Endometrial microvascular endothelial cells (primary cell): ENCODE measurements around the gene CADPS. TPM values are rescaled to one million over a fixed set of nuclear protein-coding genes. Genes with fewer than 3 reads are reported as not detected.

Source experiments
- in situ Hi-C: cut with HindIII; loops from 2 replicates; pipeline ENCODE4 v1.10.0; 2017; ENCODE audit warnings: low sequenced_read_pairs, low pct_unique_long_range_greater_than_20kb; ENCODE audit errors: inconsistent ontology term
- total RNA-seq: library from RNA; depleted of rRNA; stranded (reverse); fragments of >200 nt; gene quantifications from one replicate; pipeline ENCODE4 v1.2.3, GENCODE V29; 2015; ENCODE audit errors: inconsistent ontology term

Gene CADPS
- total RNA-seq, 1 donor from 2014 or later, result not detected

GRCh38 chr3:62557450-62557849 is 317.8 kb downstream of the CADPS start:
- in situ Hi-C loops, result no loop called here

GRCh38 chr3:62556121-62556815 is 318.9 kb downstream of the CADPS start:
- in situ Hi-C loops, result no loop called here

GRCh38 chr3:62554264-62554799 is 320.9 kb downstream of the CADPS start:
- in situ Hi-C loops, result no loop called here

- in situ Hi-C loops, result no loop called here
Observed at GRCh38 chr3:62553811-62554210, 321.4 kb downstream of the CADPS start.

GRCh38 chr3:62551556-62551955 is 323.7 kb downstream of the CADPS start:
- in situ Hi-C loops, result no loop called here

- in situ Hi-C loops, result no loop called here
Observed at GRCh38 chr3:62550439-62550838, 324.8 kb downstream of the CADPS start.

GRCh38 chr3:62548528-62549205 is 326.5 kb downstream of the CADPS start:
- in situ Hi-C loops, result no loop called here

- in situ Hi-C loops, result no loop called here
Observed at GRCh38 chr3:62546266-62546665, 328.9 kb downstream of the CADPS start.

GRCh38 chr3:62542185-62542584 is 333.0 kb downstream of the CADPS start:
- in situ Hi-C loops, result no loop called here

- in situ Hi-C loops, result no loop called here
Observed at GRCh38 chr3:62539762-62540161, 335.5 kb downstream of the CADPS start.

- in situ Hi-C loops, result no loop called here
Observed at GRCh38 chr3:62538691-62539356, 336.4 kb downstream of the CADPS start.

GRCh38 chr3:62534326-62534725 is 340.9 kb downstream of the CADPS start:
- in situ Hi-C loops, result no loop called here

GRCh38 chr3:62532796-62533195 is 342.4 kb downstream of the CADPS start:
- in situ Hi-C loops, result no loop called here

GRCh38 chr3:62531981-62532380 is 343.2 kb downstream of the CADPS start:
- in situ Hi-C loops, result no loop called here

GRCh38 chr3:62531493-62531892 is 343.7 kb downstream of the CADPS start:
- in situ Hi-C loops, result no loop called here

GRCh38 chr3:62529230-62529629 is 346.0 kb downstream of the CADPS start:
- in situ Hi-C loops, result no loop called here

GRCh38 chr3:62527474-62527873 is 347.7 kb downstream of the CADPS start:
- in situ Hi-C loops, result no loop called here

- in situ Hi-C loops, result no loop called here
Observed at GRCh38 chr3:62525281-62525680, 349.9 kb downstream of the CADPS start.

- in situ Hi-C loops, result no loop called here
Observed at GRCh38 chr3:62523672-62524071, 351.5 kb downstream of the CADPS start.
